ENCODE results near the gene PROSER3.

DNA sequence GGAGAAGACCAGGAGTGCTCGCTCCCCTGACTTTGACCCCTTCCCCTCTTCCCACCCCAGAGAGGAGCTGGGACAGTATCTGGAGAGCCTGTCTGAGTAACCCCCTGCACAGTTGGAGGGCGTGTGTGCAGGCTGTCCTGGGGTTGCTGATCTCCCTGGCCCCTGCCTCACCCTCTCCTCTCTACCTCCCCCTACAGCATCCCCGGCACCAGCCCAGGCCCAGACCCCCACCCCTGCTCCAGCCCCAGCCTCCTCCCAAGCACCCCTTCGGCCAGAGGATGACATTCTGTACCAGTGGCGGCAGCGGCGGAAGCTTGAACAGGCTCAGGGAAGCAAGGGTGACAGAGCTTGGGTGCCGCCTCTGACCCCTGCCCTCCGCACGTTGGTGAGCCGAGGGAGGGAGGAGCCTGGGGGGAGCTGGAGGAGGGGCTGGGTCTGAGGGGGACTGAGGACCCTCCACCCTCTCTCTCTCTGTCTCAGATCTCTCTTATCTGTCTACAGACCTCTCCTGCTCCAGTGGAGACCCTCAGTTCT is 8.7 kb downstream of the PROSER3 start:
- TF ChIP-seq EZH2 (IDR thresholded peaks at IDR 0.05; ENCODE audit: low read depth, unreplicated experiment), result no peak
- TF ChIP-seq POLR2AphosphoS5 (IDR thresholded peaks at IDR 0.05; ENCODE audit: low read depth), result no peak
- TF ChIP-seq, protein P1, sequence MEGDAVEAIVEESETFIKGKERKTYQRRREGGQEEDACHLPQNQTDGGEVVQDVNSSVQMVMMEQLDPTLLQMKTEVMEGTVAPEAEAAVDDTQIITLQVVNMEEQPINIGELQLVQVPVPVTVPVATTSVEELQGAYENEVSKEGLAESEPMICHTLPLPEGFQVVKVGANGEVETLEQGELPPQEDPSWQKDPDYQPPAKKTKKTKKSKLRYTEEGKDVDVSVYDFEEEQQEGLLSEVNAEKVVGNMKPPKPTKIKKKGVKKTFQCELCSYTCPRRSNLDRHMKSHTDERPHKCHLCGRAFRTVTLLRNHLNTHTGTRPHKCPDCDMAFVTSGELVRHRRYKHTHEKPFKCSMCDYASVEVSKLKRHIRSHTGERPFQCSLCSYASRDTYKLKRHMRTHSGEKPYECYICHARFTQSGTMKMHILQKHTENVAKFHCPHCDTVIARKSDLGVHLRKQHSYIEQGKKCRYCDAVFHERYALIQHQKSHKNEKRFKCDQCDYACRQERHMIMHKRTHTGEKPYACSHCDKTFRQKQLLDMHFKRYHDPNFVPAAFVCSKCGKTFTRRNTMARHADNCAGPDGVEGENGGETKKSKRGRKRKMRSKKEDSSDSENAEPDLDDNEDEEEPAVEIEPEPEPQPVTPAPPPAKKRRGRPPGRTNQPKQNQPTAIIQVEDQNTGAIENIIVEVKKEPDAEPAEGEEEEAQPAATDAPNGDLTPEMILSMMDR (conservative IDR thresholded peaks at IDR 0.05; ENCODE audit: low read depth in 2 of 2), result no peak
- no peak for TF ChIP-seq EZH2phosphoT487 (IDR thresholded peaks at IDR 0.05; ENCODE audit: unreplicated experiment)
- TF ChIP-seq, protein P2, sequence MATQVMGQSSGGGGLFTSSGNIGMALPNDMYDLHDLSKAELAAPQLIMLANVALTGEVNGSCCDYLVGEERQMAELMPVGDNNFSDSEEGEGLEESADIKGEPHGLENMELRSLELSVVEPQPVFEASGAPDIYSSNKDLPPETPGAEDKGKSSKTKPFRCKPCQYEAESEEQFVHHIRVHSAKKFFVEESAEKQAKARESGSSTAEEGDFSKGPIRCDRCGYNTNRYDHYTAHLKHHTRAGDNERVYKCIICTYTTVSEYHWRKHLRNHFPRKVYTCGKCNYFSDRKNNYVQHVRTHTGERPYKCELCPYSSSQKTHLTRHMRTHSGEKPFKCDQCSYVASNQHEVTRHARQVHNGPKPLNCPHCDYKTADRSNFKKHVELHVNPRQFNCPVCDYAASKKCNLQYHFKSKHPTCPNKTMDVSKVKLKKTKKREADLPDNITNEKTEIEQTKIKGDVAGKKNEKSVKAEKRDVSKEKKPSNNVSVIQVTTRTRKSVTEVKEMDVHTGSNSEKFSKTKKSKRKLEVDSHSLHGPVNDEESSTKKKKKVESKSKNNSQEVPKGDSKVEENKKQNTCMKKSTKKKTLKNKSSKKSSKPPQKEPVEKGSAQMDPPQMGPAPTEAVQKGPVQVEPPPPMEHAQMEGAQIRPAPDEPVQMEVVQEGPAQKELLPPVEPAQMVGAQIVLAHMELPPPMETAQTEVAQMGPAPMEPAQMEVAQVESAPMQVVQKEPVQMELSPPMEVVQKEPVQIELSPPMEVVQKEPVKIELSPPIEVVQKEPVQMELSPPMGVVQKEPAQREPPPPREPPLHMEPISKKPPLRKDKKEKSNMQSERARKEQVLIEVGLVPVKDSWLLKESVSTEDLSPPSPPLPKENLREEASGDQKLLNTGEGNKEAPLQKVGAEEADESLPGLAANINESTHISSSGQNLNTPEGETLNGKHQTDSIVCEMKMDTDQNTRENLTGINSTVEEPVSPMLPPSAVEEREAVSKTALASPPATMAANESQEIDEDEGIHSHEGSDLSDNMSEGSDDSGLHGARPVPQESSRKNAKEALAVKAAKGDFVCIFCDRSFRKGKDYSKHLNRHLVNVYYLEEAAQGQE (IDR thresholded peaks at IDR 0.05; ENCODE audit: unreplicated experiment), result no peak
- TF ChIP-seq STAT1 (IDR thresholded peaks at IDR 0.05; ENCODE audit: unreplicated experiment), result no peak
- TF ChIP-seq, protein P3, sequence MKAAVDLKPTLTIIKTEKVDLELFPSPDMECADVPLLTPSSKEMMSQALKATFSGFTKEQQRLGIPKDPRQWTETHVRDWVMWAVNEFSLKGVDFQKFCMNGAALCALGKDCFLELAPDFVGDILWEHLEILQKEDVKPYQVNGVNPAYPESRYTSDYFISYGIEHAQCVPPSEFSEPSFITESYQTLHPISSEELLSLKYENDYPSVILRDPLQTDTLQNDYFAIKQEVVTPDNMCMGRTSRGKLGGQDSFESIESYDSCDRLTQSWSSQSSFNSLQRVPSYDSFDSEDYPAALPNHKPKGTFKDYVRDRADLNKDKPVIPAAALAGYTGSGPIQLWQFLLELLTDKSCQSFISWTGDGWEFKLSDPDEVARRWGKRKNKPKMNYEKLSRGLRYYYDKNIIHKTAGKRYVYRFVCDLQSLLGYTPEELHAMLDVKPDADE (IDR thresholded peaks at IDR 0.05), result no peak
- TF ChIP-seq CREB1 (CRISPR knock-in tag; IDR thresholded peaks at IDR 0.05; ENCODE audit: low read depth), result no peak
- TF ChIP-seq JUNB (IDR thresholded peaks at IDR 0.05; ENCODE audit: unreplicated experiment), result no peak
- no peak for TF ChIP-seq NANOG (IDR thresholded peaks at IDR 0.05; ENCODE audit: borderline replicate concordance)
- no peak for TF ChIP-seq ZNF331 (CRISPR knock-in tag; IDR thresholded peaks at IDR 0.05; ENCODE audit: low read depth)

All from GM23338 (cell line).